Measurements from ENCODE around the gene DTX3L.
A peak's percentile ranks its signal among the peaks of the same experiment; 100 is the strongest.

DTX3L gene

GRCh38 chr3:122564155-122564912 lies at the start of gene DTX3L, which contains the start of gene PARP9:
Gene DTX3L (plus strand): TSS chr3:122564338. CDS start chr3:122564427, 89 bp downstream.
Gene PARP9 (minus strand): TSS chr3:122564300. CDS start chr3:122559620, 4,680 bp downstream.
- DNase-seq = peak; percentile 86

- no peak for DNase-seq
Measured at GRCh38 chr3:122515020-122515468, 49.1 kb upstream of the DTX3L start.

GRCh38 chr3:122515870-122516269 lies 48.3 kb upstream of the DTX3L start:
- no peak for DNase-seq

GRCh38 chr3:122516846-122517360 lies 47.2 kb upstream of the DTX3L start:
- no peak for DNase-seq

- DNase-seq = no peak
Measured at GRCh38 chr3:122519693-122520092, 44.4 kb upstream of the DTX3L start.

- DNase-seq = no peak
Measured at GRCh38 chr3:122520861-122521260, 43.3 kb upstream of the DTX3L start.

- DNase-seq = no peak
Measured at GRCh38 chr3:122523317-122523716, 40.8 kb upstream of the DTX3L start.

- no peak for DNase-seq
Measured at GRCh38 chr3:122530164-122530563, 34.0 kb upstream of the DTX3L start.

- DNase-seq = no peak
Measured at GRCh38 chr3:122533480-122533879, 30.7 kb upstream of the DTX3L start.

- DNase-seq = no peak
Measured at GRCh38 chr3:122533931-122534334, 30.2 kb upstream of the DTX3L start.

- DNase-seq = no peak
Measured at GRCh38 chr3:122535964-122536631, 28.0 kb upstream of the DTX3L start.

GRCh38 chr3:122536632-122537001 lies 27.5 kb upstream of the DTX3L start:
- DNase-seq = no peak

GRCh38 chr3:122538956-122539490 lies 25.1 kb upstream of the DTX3L start:
- DNase-seq = no peak

GRCh38 chr3:122546151-122546550 lies 18.0 kb upstream of the DTX3L start:
- no peak for DNase-seq

GRCh38 chr3:122548076-122548475 lies 16.1 kb upstream of the DTX3L start:
- DNase-seq = no peak

- no peak for DNase-seq
Measured at GRCh38 chr3:122548619-122549018, 15.5 kb upstream of the DTX3L start.

- no peak for DNase-seq
Measured at GRCh38 chr3:122553171-122553570, 11.0 kb upstream of the DTX3L start.

- no peak for DNase-seq
Measured at GRCh38 chr3:122555275-122556071, 8.7 kb upstream of the DTX3L start.

GRCh38 chr3:122557356-122557755 lies 6.8 kb upstream of the DTX3L start:
- no peak for DNase-seq

GRCh38 chr3:122558605-122559004 lies 5.5 kb upstream of the DTX3L start:
- DNase-seq = no peak

GRCh38 chr3:122559906-122560305 lies 4.2 kb upstream of the DTX3L start:
- DNase-seq = no peak

- DNase-seq = peak; percentile 81
Measured at GRCh38 chr3:122560680-122561079, 3.5 kb upstream of the DTX3L start.

All from CD4-positive, alpha-beta T cell treated with Interleukin-10 for 1 hour (primary cell).